ENCODE measurements around the gene CDC73. TPM values are rescaled to one million over a fixed set of nuclear protein-coding genes. Genes with fewer than 3 reads are reported as not detected.

The CDC73 gene
- polyA plus RNA-seq, 1 donor (not counting 4 experiments of a cell fraction or from before 2014, with no cell fraction given), result 45.3 TPM

DNA sequence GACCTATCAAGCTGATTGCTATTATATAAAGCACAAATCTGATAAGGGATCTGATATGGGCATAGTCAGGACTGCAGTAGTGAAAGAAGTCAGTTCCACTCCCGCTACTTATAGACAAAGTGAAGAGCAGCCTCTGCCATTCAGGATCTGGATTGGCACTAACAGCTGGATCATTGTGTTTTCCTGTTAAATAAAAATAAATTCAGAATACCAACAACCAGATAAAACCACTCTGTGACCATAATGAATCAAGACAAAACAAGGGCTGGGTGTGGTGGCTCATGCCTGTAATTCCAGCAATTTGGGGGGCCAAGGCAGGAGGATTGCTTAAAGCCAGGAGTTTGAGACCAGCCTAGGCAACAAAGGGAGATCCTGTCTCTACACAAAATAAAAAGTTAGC is 11.6 kb upstream of the CDC73 start:
- dilution Hi-C loops (cut with MboI; ENCODE audit: extremely low pct_ligation_motif_present, low sequenced_read_pairs), result no loop called here
- Histone ChIP-seq H3K79me2 (ENCODE audit: control insufficient read depth, insufficient read depth, low read length) (no peaks in the 10 kb centered on the region), H3K9me3 (ENCODE audit: control insufficient read depth, low read depth, low read length) (no peaks in the 10 kb centered on the region), H3K4me2 (ENCODE audit: control insufficient read depth, extremely low read depth, insufficient read depth, low read depth, low read length) (no peak overlapping the region), H4K20me1 (ENCODE audit: control insufficient read depth, extremely low read depth, insufficient read depth, low read length) (no peaks in the 10 kb centered on the region), H3K9ac (ENCODE audit: control insufficient read depth, extremely low read depth, insufficient read depth, low read length) (no peak overlapping the region), H3K9me1 (ENCODE audit: control insufficient read depth, extremely low read depth, insufficient read depth, low read length) (no peaks in the 10 kb centered on the region), H3K36me3 (ENCODE audit: control insufficient read depth in 2 of 2, extremely low read depth in 1 of 2, insufficient read depth in 2 of 2, low read length in 2 of 2) (no peaks in the 10 kb centered on the region), H3K27me3 (ENCODE audit: control insufficient read depth, extremely low read depth, insufficient read depth, low read length) (no peaks in the 10 kb centered on the region), H3K4me1 (ENCODE audit: control insufficient read depth, extremely low read depth, insufficient read depth, low read length) (peaks cover 8% of the 10 kb centered on the region), H2AFZ (ENCODE audit: control insufficient read depth, low read length) (no peak overlapping the region), H3K27ac (ENCODE audit: control insufficient read depth, insufficient read depth, low read length) (no peak overlapping the region), H3K4me3 (ENCODE audit: control insufficient read depth in 2 of 3, extremely low read depth in 1 of 3, insufficient read depth in 2 of 3, low read depth in 1 of 3, low read length in 3 of 3) (no peak overlapping the region)
- TF ChIP-seq EZH2 (IDR thresholded peaks at IDR 0.05; ENCODE audit: low read length), result no peak
- FAIRE-seq (no peak), DNase-seq (ENCODE audit: low read depth, low spot score) (no peak)

DNA sequence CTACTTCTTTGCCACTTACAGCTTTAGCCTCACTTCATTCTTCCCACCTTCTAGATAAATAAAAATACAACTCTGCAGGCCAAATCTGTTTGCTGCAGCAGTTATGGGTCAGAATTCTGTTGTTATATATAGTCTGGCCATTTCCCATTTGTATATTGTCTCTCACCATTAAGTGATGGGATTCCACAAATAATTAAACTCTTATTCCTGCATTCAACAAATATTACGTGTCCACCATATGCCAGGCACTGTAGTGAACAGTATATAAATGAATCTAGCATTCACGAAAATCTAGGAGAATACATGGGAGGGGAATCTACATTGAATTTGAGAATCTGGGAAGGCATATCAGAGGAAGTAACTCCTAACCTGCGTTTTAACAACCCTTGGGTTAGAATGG is 11.0 kb upstream of the CDC73 start:
- Histone ChIP-seq H3K9ac (ENCODE audit: control insufficient read depth, extremely low read depth, insufficient read depth, low read length) (no peak overlapping the region), H2AFZ (ENCODE audit: control insufficient read depth, low read length) (no peak overlapping the region), H3K4me1 (ENCODE audit: control insufficient read depth, extremely low read depth, insufficient read depth, low read length) (peaks cover 15% of the 10 kb centered on the region), H3K9me1 (ENCODE audit: control insufficient read depth, extremely low read depth, insufficient read depth, low read length) (no peaks in the 10 kb centered on the region), H3K36me3 (ENCODE audit: control insufficient read depth in 2 of 2, extremely low read depth in 1 of 2, insufficient read depth in 2 of 2, low read length in 2 of 2) (no peaks in the 10 kb centered on the region), H3K27ac (ENCODE audit: control insufficient read depth, insufficient read depth, low read length) (no peak overlapping the region), H3K27me3 (ENCODE audit: control insufficient read depth, extremely low read depth, insufficient read depth, low read length) (no peaks in the 10 kb centered on the region), H3K4me3 (ENCODE audit: control insufficient read depth in 2 of 3, extremely low read depth in 1 of 3, insufficient read depth in 2 of 3, low read depth in 1 of 3, low read length in 3 of 3) (no peak overlapping the region), H3K79me2 (ENCODE audit: control insufficient read depth, insufficient read depth, low read length) (no peaks in the 10 kb centered on the region), H3K4me2 (ENCODE audit: control insufficient read depth, extremely low read depth, insufficient read depth, low read depth, low read length) (no peak overlapping the region), H4K20me1 (ENCODE audit: control insufficient read depth, extremely low read depth, insufficient read depth, low read length) (no peaks in the 10 kb centered on the region), H3K9me3 (ENCODE audit: control insufficient read depth, low read depth, low read length) (no peaks in the 10 kb centered on the region)
- DNase-seq (ENCODE audit: low read depth, low spot score) (no peak), FAIRE-seq (no peak)
- dilution Hi-C loops (cut with MboI; ENCODE audit: extremely low pct_ligation_motif_present, low sequenced_read_pairs), result no loop called here
- TF ChIP-seq EZH2 (IDR thresholded peaks at IDR 0.05; ENCODE audit: low read length), result no peak
- TF ChIP-seq, protein P1, sequence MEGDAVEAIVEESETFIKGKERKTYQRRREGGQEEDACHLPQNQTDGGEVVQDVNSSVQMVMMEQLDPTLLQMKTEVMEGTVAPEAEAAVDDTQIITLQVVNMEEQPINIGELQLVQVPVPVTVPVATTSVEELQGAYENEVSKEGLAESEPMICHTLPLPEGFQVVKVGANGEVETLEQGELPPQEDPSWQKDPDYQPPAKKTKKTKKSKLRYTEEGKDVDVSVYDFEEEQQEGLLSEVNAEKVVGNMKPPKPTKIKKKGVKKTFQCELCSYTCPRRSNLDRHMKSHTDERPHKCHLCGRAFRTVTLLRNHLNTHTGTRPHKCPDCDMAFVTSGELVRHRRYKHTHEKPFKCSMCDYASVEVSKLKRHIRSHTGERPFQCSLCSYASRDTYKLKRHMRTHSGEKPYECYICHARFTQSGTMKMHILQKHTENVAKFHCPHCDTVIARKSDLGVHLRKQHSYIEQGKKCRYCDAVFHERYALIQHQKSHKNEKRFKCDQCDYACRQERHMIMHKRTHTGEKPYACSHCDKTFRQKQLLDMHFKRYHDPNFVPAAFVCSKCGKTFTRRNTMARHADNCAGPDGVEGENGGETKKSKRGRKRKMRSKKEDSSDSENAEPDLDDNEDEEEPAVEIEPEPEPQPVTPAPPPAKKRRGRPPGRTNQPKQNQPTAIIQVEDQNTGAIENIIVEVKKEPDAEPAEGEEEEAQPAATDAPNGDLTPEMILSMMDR (optimal IDR thresholded peaks at IDR 0.05 in 1 of 3, IDR thresholded peaks at IDR 0.05 in 1 of 3, conservative IDR thresholded peaks at IDR 0.05 in 1 of 3; ENCODE audit: extremely low read depth in 1 of 3, insufficient read depth in 2 of 3, low read length in 3 of 3), result no peak

DNA sequence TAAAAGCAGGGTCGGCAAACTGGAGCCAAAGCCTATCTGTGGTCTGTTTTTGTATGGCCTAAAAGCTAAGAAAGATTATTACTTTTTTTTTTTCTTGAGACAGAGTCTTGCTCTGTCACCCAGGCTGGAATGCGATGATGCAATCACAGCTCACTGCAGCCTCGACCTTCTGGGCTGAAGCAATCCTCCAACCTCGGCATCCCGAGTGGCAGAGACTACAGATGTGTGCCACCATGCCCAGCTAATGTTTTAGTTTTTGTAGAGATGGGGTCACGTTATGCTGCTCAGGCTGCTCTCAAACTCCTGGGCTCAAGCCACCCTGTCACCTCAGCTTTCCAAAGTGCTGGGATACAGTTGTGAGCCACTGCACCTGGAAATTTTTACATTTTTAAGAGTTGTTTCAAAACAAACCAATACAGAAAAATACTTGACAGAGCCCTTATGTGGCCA is 10.2 kb upstream of the CDC73 start:
- H3K9me1 ChIP-seq (ENCODE audit: control insufficient read depth, extremely low read depth, insufficient read depth, low read length), result no peaks in the 10 kb centered on the region
- DNase-seq (ENCODE audit: low read depth, low spot score), result no peak
- H3K4me1 ChIP-seq (ENCODE audit: control insufficient read depth, extremely low read depth, insufficient read depth, low read length), result peaks cover 17% of the 10 kb centered on the region
- no peak for FAIRE-seq
- H3K36me3 ChIP-seq (ENCODE audit: control insufficient read depth in 2 of 2, extremely low read depth in 1 of 2, insufficient read depth in 2 of 2, low read length in 2 of 2), result no peaks in the 10 kb centered on the region
- TF ChIP-seq, protein P1 (optimal IDR thresholded peaks at IDR 0.05 in 1 of 3, IDR thresholded peaks at IDR 0.05 in 1 of 3, conservative IDR thresholded peaks at IDR 0.05 in 1 of 3; ENCODE audit: extremely low read depth in 1 of 3, insufficient read depth in 2 of 3, low read length in 3 of 3), result no peak
- no peak for TF ChIP-seq EZH2 (IDR thresholded peaks at IDR 0.05; ENCODE audit: low read length)
- peak overlapping the region; percentile 66 for H2AFZ ChIP-seq (ENCODE audit: control insufficient read depth, low read length)
- no peak overlapping the region for H3K9ac ChIP-seq (ENCODE audit: control insufficient read depth, extremely low read depth, insufficient read depth, low read length)
- no peak overlapping the region for H3K4me3 ChIP-seq (ENCODE audit: control insufficient read depth in 2 of 3, extremely low read depth in 1 of 3, insufficient read depth in 2 of 3, low read depth in 1 of 3, low read length in 3 of 3)
- no peak overlapping the region for H3K27ac ChIP-seq (ENCODE audit: control insufficient read depth, insufficient read depth, low read length)
- H3K27me3 ChIP-seq (ENCODE audit: control insufficient read depth, extremely low read depth, insufficient read depth, low read length), result no peaks in the 10 kb centered on the region
- H3K79me2 ChIP-seq (ENCODE audit: control insufficient read depth, insufficient read depth, low read length), result no peaks in the 10 kb centered on the region
- dilution Hi-C loops (cut with MboI; ENCODE audit: extremely low pct_ligation_motif_present, low sequenced_read_pairs), result no loop called here
- peak overlapping the region; percentile 31 for H3K4me2 ChIP-seq (ENCODE audit: control insufficient read depth, extremely low read depth, insufficient read depth, low read depth, low read length)
- no peaks in the 10 kb centered on the region for H3K9me3 ChIP-seq (ENCODE audit: control insufficient read depth, low read depth, low read length)
- no peaks in the 10 kb centered on the region for H4K20me1 ChIP-seq (ENCODE audit: control insufficient read depth, extremely low read depth, insufficient read depth, low read length)

Data from keratinocyte (primary cell).